Measurements from ENCODE around the gene TFF3.

GRCh38 chr21:42279888-42280287 is 35.3 kb downstream of the TFF3 start:
- no peak for TF ChIP-seq EZH2 (IDR thresholded peaks at IDR 0.05; ENCODE audit: low read length, missing control alignments)
- no peak for TF ChIP-seq CTCF (conservative IDR thresholded peaks at IDR 0.05 in 1 of 2, IDR thresholded peaks at IDR 0.05 in 1 of 2; ENCODE audit: low read depth in 1 of 2, low read length in 2 of 2)
